ENCODE measurements around the gene ANKRD60. TPM values are rescaled to one million over a fixed set of nuclear protein-coding genes. Genes with fewer than 3 reads are reported as not detected.

ANKRD60 gene
- total RNA-seq, 1 donor from 2014 or later: not detected

- TF ChIP-seq CTCF (IDR thresholded peaks at IDR 0.05; ENCODE audit: borderline replicate concordance): no peak
- Histone ChIP-seq H3K9me3 (replicated peaks) (peaks cover under 1% of the 10 kb centered on the region), H3K4me3 (no peak overlapping the region), H3K27me3 (ENCODE audit: low read depth) (no peaks in the 10 kb centered on the region), H3K27ac (replicated peaks) (no peak overlapping the region), H3K36me3 (peaks cover 64% of the 10 kb centered on the region), H3K4me1 (peaks cover 7% of the 10 kb centered on the region)
- no peak for DNase-seq
- intact Hi-C loops (cut with micrococcal nuclease): no loop called here
Measured at GRCh38 chr20:58268936-58269619, 40.6 kb upstream of the ANKRD60 start.

GRCh38 chr20:58268421-58268821 lies 40.0 kb upstream of the ANKRD60 start:
- intact Hi-C loops (cut with micrococcal nuclease): no loop called here
- no peak for DNase-seq
- Histone ChIP-seq H3K36me3 (peaks cover 70% of the 10 kb centered on the region), H3K27ac (replicated peaks) (no peak overlapping the region), H3K9me3 (replicated peaks) (no peaks in the 10 kb centered on the region), H3K27me3 (ENCODE audit: low read depth) (no peaks in the 10 kb centered on the region), H3K4me3 (no peak overlapping the region), H3K4me1 (peaks cover 7% of the 10 kb centered on the region)
- no peak for TF ChIP-seq CTCF (IDR thresholded peaks at IDR 0.05; ENCODE audit: borderline replicate concordance)

DNA sequence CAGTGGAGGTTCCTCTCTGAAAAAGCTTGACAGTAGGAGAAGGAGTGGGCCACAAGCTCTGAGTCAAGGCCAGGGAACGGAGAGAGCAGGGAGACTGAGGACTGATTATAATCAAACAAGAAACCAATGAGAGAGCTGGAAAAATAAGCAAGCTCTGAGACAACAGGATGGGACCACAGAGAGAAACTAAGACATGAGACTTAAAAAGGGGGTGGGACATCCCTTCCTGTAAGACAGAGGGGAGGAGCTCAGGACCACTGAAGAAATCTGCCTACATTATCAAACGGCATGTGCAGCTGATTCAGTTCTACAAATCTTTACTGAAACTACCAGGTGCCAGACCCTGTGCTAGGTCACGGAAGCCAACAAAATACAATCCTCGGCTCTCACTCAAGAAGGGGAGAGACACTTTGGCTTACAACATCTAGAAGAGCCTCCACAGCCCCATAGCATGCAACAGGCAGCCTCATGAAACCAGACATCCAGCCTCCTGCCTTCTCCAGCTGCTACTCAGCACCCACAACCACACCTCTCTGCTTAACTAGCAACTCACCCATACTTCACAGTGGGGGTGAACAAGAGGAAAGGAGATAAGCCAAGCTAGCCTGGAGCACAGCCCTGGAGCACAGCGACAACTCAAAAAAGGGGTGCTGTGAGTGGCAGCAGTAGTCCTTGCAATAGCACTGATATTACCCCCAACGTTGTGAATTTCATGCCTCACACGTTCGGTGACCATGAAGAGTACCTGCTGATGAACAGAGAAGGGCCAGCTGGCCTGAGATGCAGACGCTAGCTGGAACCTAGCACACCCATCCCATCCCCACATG lies 39.1 kb upstream of the ANKRD60 start:
- peaks cover 77% of the 10 kb centered on the region for H3K36me3 ChIP-seq
- TF ChIP-seq CTCF (IDR thresholded peaks at IDR 0.05; ENCODE audit: borderline replicate concordance): no peak
- no peaks in the 10 kb centered on the region for H3K9me3 ChIP-seq (replicated peaks)

DNA sequence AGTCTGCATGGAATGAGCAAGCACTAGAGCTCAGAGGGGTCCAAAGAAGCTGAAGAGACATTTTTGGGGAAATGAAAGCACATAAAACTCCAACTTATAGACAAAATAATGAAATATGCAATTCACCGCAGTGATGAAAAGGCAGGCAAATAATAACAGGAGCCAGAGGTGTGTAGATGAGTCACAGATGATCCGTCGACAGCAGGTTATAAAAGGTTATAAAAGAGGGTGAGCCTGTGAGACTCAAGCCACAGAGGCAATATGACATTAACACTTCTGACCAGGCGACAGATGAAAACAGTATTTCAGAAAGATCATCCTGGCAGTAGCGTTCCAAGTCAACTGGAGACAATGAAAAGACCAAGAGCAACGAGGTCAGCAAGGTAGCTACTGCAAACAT lies 35.8 kb upstream of the ANKRD60 start:
- Histone ChIP-seq H3K27me3 (ENCODE audit: low read depth) (no peaks in the 10 kb centered on the region), H3K4me3 (no peak overlapping the region), H3K4me1 (peaks cover 13% of the 10 kb centered on the region), H3K27ac (replicated peaks) (no peak overlapping the region), H3K9me3 (replicated peaks) (no peaks in the 10 kb centered on the region), H3K36me3 (peaks cover 56% of the 10 kb centered on the region)
- intact Hi-C loops (cut with micrococcal nuclease): no loop called here
- no peak for DNase-seq
- no peak for TF ChIP-seq CTCF (IDR thresholded peaks at IDR 0.05; ENCODE audit: borderline replicate concordance)

More for the DNA sequence above, 39.1 kb upstream of the ANKRD60 start:
- Histone ChIP-seq H3K4me3 (no peak overlapping the region), H3K27ac (replicated peaks) (no peak overlapping the region), H3K4me1 (peaks cover 7% of the 10 kb centered on the region), H3K27me3 (ENCODE audit: low read depth) (no peaks in the 10 kb centered on the region)
- intact Hi-C loops (cut with micrococcal nuclease): no loop called here
- no peak for DNase-seq

- Histone ChIP-seq H3K9me3 (replicated peaks) (no peaks in the 10 kb centered on the region), H3K36me3 (peaks cover 55% of the 10 kb centered on the region), H3K4me3 (no peak overlapping the region), H3K27me3 (ENCODE audit: low read depth) (no peaks in the 10 kb centered on the region), H3K4me1 (peaks cover 14% of the 10 kb centered on the region), H3K27ac (replicated peaks) (no peak overlapping the region)
- intact Hi-C loops (cut with micrococcal nuclease): no loop called here
- DNase-seq: no peak
- TF ChIP-seq CTCF (IDR thresholded peaks at IDR 0.05; ENCODE audit: borderline replicate concordance): no peak
Measured at GRCh38 chr20:58261660-58262059, 33.2 kb upstream of the ANKRD60 start.

Data from left ventricle myocardium inferior (tissue), 1 donor.